GM12874 (cell line): ENCODE results near the gene TRIM47.

Experiments used
- CTCF ChIP-seq: IDR thresholded peaks from 2 replicates; pipeline ENCODE4 v1.5.1; 2011; ENCODE audit warnings: low read depth, mild to moderate bottlenecking, control low read depth, low read length, moderate library complexity; ENCODE audit not compliant: insufficient read depth

TRIM47 gene

GRCh38 chr17:75892556-75893224 lies 14.3 kb upstream of the TRIM47 start:
- TF ChIP-seq CTCF, result no peak

DNA sequence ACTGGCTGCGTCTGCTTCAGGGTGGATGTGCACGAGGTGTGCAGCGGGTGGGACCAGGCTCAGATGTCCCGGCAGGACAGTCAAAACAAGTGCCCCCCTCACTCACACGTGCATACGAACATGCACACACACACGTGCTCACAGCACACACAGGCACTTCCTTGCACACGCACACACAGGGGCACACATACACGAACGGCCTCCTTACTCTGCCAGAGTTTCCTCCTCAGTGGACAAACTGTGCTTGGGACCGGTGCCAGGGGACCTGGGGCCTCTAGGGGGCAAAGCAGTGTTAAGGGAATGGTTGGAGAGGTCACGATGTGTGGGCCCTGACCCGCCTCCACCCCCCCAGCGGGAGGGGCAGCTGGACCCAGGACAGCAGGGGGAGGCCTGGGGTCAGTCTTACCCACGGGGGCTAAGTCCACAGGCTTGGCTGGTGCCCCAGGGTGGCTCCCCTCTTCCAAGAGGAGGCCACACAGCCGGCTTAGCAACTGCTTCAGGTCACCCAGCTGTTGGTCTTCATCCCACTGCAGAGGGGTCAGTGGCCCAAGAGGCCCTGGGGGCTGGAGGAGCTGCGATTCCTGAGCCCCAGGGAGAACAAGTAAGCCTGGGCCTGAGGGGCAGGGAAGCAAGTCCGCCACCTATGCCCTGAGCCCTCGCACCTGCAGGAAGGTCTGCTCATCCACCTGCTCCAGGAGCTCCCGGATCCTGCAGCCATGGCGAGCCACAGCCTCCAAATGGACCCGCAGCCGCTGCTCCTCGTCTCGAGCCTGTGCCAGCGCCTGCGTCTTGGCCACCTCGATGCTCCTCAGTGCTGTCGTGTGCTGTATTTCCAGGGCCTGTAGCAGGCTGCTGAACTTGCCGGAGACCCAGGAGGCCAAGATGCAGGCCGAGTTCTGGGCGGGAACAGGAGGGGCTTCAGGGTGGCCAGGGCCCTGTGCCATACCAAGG lies 13.5 kb upstream of the TRIM47 start:
- TF ChIP-seq CTCF, result no peak

DNA sequence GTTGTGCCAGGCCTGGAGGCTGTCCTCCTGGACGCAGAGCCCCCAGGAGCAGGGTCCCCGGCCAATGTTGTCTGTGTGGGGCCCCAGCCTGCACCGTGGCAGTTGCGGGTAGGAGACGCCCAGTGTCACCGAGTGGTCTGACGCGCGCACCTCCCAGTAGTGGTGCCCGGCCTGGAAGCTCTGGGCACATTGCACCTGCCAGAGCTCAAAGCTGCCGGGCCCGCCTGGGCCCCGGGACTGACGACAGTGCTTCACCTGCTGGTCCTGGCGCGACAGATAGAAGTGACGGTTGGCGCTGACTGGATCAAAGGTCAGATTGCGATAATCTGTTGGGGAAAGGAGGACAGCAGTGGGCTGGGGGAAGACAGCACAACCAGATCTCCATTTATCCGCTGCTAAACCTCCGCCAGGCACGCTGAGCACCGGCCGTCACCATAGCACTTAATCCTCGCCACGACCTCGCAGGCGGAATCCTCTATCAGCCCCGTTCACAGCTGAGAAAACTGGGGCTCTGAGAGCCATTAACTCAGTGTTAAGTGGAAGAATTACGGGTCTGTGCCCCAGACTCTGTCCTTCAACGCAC lies 12.7 kb upstream of the TRIM47 start:
- TF ChIP-seq CTCF, result no peak

- TF ChIP-seq CTCF, result no peak
These were observed 11.1 kb upstream of the TRIM47 start for GRCh38 chr17:75889454-75889853.

DNA sequence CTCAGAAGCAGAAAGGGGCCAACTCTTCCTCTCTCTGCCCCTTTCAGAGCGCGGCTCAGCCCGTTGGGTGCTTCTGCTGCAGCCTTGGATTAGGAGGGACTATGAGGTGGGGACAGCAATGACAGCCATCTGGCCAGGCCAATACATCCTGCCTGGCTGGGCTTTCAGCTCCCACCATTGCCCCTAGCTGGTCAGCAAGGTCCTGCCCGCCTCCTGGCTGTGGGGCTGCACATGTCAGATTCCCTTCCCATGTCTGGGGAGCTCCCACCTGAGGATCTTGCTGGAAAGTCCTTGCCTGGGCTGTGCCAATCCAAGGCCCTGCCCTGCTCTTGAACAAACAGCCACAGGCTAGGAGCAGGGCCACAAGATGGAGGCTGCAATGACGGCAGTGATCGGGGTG lies 10.1 kb upstream of the TRIM47 start:
- TF ChIP-seq CTCF, result no peak

DNA sequence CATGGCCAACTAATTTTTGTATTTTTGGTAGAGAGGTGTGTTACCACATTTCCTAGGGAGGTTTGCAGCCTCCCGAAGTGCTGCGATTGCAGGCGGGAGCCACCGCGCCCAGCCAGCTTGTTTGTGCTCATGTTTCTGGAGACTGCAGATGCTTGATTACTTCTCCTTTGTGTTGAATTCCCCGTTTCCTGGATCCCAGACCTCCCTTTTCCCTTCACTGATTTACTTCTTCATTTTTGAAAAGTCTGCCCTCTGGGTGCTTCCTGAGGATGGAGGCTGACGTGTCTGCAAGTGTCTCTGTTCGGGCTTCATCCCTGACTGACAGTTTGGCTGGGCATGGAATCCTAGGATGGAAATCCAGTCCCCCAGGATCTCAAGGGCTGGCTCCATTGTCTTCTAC lies 7.0 kb upstream of the TRIM47 start:
- no peak for TF ChIP-seq CTCF
